B cell (primary cell): ENCODE data around the gene C1orf116. TPM values are rescaled to one million over a fixed set of nuclear protein-coding genes. Genes with fewer than 3 reads are reported as not detected.

Source experiments
- ATAC-seq: fragments of 200-7000 bp; cut with Tn5 transposase; one replicate; pipeline ENCODE4 v1.10.0; 2021; ENCODE audit warnings: low read depth, mild to moderate bottlenecking, moderate number of reproducible peaks, moderate library complexity
- CTCF ChIA-PET: fragments of 350-600 bp; sonication (Branson Sonifier 250); formaldehyde crosslinking; loops from one replicate; lab custom pipeline; 2021; ENCODE audit warnings: antibody characterized with exemption, inconsistent platforms; lab: Charles Lee
- POLR2A ChIA-PET: fragments of 350-600 bp; sonication (Branson Sonifier 250); formaldehyde crosslinking; loops from one replicate; lab custom pipeline; 2021; ENCODE audit warnings: antibody characterized with exemption; lab: Charles Lee
- DNase-seq: peaks from one replicate; pipeline ENCODE4 v3.0.0; 2013
- H2AFZ ChIP-seq: 2 replicates; pipeline ENCODE4 v1.6.1; 2012; ENCODE audit warnings: mild to moderate bottlenecking, low read depth, low read length; ENCODE audit not compliant: insufficient read depth, poor library complexity, severe bottlenecking
- H3K27ac ChIP-seq, 2 donors: 1 replicate in 1 of 2; 2 replicates in 1 of 2; pipeline ENCODE4 v1.5.1; 2012 to 2013; ENCODE audit warnings: low read length in 2 of 2, mild to moderate bottlenecking in 2 of 2, moderate library complexity in 1 of 2
- H3K27me3 ChIP-seq, 4 experiments: fragments of 200-600 bp in 1 of 4; sonication (generic) in 1 of 4; replicated peaks in 1 of 4; 1 replicate in 2 of 4; 2 replicates in 2 of 4; pipeline versions ENCODE4 v1.6.1 to v1.7.0; 2013 to 2016; ENCODE audit warnings: low read length in 3 of 4, mild to moderate bottlenecking in 2 of 4, mixed read lengths in 1 of 4, moderate library complexity in 1 of 4; ENCODE audit not compliant: insufficient read depth in 4 of 4, control insufficient read depth in 3 of 4; ENCODE audit errors: control extremely low read depth in 1 of 4
- H3K36me3 ChIP-seq, 2 experiments: replicated peaks in 1 of 2; 1 replicate in 1 of 2; 2 replicates in 1 of 2; pipeline versions ENCODE4 v1.6.1 to v1.7.1; 2013; ENCODE audit warnings: low read length in 1 of 2; ENCODE audit not compliant: insufficient read depth in 2 of 2, control insufficient read depth in 1 of 2; ENCODE audit errors: control extremely low read depth in 1 of 2, extremely low read depth in 1 of 2
- H3K4me1 ChIP-seq, 2 donors: fragments of 200-600 bp in 1 of 2; sonication (generic) in 1 of 2; 1 replicate in 1 of 2; 2 replicates in 1 of 2; pipeline versions ENCODE4 v1.5.1 to v1.6.1; 2013 to 2017; ENCODE audit warnings: low read length in 2 of 2; ENCODE audit not compliant: control insufficient read depth in 2 of 2, insufficient read depth in 2 of 2
- H3K4me2 ChIP-seq: replicated peaks from 2 replicates; pipeline ENCODE3; 2012; ENCODE audit warnings: mild to moderate bottlenecking, low read depth, low read length; ENCODE audit not compliant: poor library complexity, severe bottlenecking
- H3K4me3 ChIP-seq, 5 experiments: fragments of 200-600 bp in 1 of 5; sonication (generic) in 1 of 5; 1 replicate in 3 of 5; 2 replicates in 2 of 5; pipeline versions ENCODE4 v1.5.1 to v1.7.0; 2011 to 2016; ENCODE audit warnings: low read length in 4 of 5, mild to moderate bottlenecking in 4 of 5, low read depth in 2 of 5, control low read depth in 1 of 5, moderate library complexity in 1 of 5; ENCODE audit not compliant: insufficient read depth in 1 of 5; ENCODE audit errors: control extremely low read depth in 1 of 5, extremely low read depth in 1 of 5
- H3K79me2 ChIP-seq: fragments of 200-600 bp; sonication (generic); one replicate; pipeline ENCODE4 v1.6.0; 2016; ENCODE audit warnings: low read length; ENCODE audit not compliant: control insufficient read depth, insufficient read depth
- H3K9ac ChIP-seq: fragments of 200-600 bp; sonication (generic); 2 replicates; pipeline ENCODE4 v1.6.1; 2017; ENCODE audit warnings: mild to moderate bottlenecking, low read length, moderate library complexity
- H3K9me3 ChIP-seq, 3 donors: one replicate each; pipeline versions ENCODE4 v1.6.1 to v1.7.1; 2013; ENCODE audit warnings: low read length in 2 of 3; ENCODE audit not compliant: control insufficient read depth in 2 of 3, insufficient read depth in 1 of 3; ENCODE audit errors: control extremely low read depth in 1 of 3
- H4K20me1 ChIP-seq: 2 replicates; pipeline ENCODE4 v1.6.0; 2012; ENCODE audit warnings: mild to moderate bottlenecking, low read length; ENCODE audit not compliant: insufficient read depth, control insufficient read depth, poor library complexity, severe bottlenecking
- H3K27ac Mint-ChIP-seq: one replicate; pipeline ENCODE4 v1.8.0; 2021; ENCODE audit warnings: mixed read lengths
- H3K27me3 Mint-ChIP-seq: one replicate; pipeline ENCODE4 v1.8.0; 2021; ENCODE audit warnings: mixed read lengths
- H3K4me1 Mint-ChIP-seq: one replicate; pipeline ENCODE4 v1.8.0; 2021; ENCODE audit warnings: mixed read lengths
- H3K4me3 Mint-ChIP-seq: one replicate; pipeline ENCODE4 v1.8.0; 2021; ENCODE audit warnings: mixed read lengths
- H3K9me3 Mint-ChIP-seq: one replicate; pipeline ENCODE4 v1.8.0; 2022; ENCODE audit warnings: mixed read lengths; ENCODE audit not compliant: insufficient read depth
- EZH2 ChIP-seq: IDR thresholded peaks from 2 replicates; pipeline ENCODE4 v1.6.1; 2012; ENCODE audit warnings: borderline replicate concordance, low read depth, mild to moderate bottlenecking, moderate library complexity, low read length; ENCODE audit not compliant: insufficient read depth, poor library complexity, severe bottlenecking
- WGBS: methylation state at CpG from one replicate; pipeline ENCODE4 v1.1.5; 2013; ENCODE audit warnings: missing lambda C conversion rate; ENCODE audit not compliant: insufficient coverage; 5-methylcytosine and 5-hydroxymethylcytosine counted together
- intact Hi-C: fragments of 100-400 bp; cut with micrococcal nuclease; formaldehyde crosslinking; loops from one replicate; pipeline ENCODE4 v1.10.0; 2022
- polyA plus RNA-seq: library from polyadenylated mRNA; depleted of rRNA; stranded (reverse); fragments of >200 nt; gene quantifications from 2 replicates; pipeline ENCODE4 v1.2.3, GENCODE V29; 2012
- total RNA-seq, 2 donors: library from RNA; stranded (reverse); fragments of 120-200 nt in 1 of 2; gene quantifications; 1 replicate in 1 of 2; 2 replicates in 1 of 2; pipeline versions ENCODE4 v1.2.3 to v1.2.4, GENCODE V29; 2013 to 2022
- TF ChIP-seq, protein P1 (sequence below): fragments of 200-600 bp; IDR thresholded peaks from one replicate; pipeline ENCODE4 v1.8.0; 2022; ENCODE audit warnings: antibody characterized with exemption, mild to moderate bottlenecking

The C1orf116 gene
- total and polyA plus RNA-seq, 2 donors (not counting 1 experiment from before 2014, with no cell fraction given), result 0.09 TPM; not detected in 1

DNA sequence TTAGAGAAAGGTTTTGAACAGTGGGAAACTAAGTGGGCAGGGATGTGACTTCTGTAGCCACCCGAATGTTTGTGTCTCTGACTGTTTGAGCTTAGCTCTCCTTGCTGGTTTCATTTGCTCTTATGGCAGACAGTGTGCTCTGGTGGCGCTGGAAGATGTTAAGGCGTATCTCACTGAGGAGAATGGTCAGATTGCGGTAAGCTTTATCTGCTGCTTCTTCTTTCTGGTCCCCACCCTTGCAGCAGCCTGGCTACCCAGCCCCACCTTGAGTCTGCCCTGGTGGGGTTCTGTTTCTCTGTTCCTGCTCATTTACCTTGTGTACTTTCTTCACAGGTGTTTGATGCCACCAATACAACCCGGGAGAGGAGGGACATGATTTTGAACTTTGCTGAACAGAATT is 30.5 kb upstream of the C1orf116 start:
- ChIA-PET CTCF (no interaction called here), POLR2A (no interaction called here)
- Mint-ChIP-seq H3K9me3 (no peaks in the 10 kb centered on the region), H3K27ac (no peak overlapping the region), H3K4me1 (no peaks in the 10 kb centered on the region), H3K4me3 (no peak overlapping the region), H3K27me3 (no peaks in the 10 kb centered on the region)
- Histone ChIP-seq H3K79me2 (no peaks in the 10 kb centered on the region), H3K36me3 (peaks cover 17 to 62% of the 10 kb centered on the region in 2 experiments), H3K27me3 (no peaks in the 10 kb centered on the region), H3K9me3 (no peaks in the 10 kb centered on the region), H2AFZ (no peak overlapping the region), H3K4me2 (no peak overlapping the region), H3K4me1 (no peaks in the 10 kb centered on the region), H4K20me1 (no peaks in the 10 kb centered on the region), H3K4me3 (no peak overlapping the region), H3K27ac (no peak overlapping the region), H3K9ac (no peak overlapping the region)
- no peak for ATAC-seq
- TF ChIP-seq, protein P1, sequence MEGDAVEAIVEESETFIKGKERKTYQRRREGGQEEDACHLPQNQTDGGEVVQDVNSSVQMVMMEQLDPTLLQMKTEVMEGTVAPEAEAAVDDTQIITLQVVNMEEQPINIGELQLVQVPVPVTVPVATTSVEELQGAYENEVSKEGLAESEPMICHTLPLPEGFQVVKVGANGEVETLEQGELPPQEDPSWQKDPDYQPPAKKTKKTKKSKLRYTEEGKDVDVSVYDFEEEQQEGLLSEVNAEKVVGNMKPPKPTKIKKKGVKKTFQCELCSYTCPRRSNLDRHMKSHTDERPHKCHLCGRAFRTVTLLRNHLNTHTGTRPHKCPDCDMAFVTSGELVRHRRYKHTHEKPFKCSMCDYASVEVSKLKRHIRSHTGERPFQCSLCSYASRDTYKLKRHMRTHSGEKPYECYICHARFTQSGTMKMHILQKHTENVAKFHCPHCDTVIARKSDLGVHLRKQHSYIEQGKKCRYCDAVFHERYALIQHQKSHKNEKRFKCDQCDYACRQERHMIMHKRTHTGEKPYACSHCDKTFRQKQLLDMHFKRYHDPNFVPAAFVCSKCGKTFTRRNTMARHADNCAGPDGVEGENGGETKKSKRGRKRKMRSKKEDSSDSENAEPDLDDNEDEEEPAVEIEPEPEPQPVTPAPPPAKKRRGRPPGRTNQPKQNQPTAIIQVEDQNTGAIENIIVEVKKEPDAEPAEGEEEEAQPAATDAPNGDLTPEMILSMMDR, result no peak
- no peak for TF ChIP-seq EZH2
- DNase-seq, result no peak
- WGBS, result 98% methylated on average over 4 of the region's 5 CpGs
- intact Hi-C loops, result no loop called here

DNA sequence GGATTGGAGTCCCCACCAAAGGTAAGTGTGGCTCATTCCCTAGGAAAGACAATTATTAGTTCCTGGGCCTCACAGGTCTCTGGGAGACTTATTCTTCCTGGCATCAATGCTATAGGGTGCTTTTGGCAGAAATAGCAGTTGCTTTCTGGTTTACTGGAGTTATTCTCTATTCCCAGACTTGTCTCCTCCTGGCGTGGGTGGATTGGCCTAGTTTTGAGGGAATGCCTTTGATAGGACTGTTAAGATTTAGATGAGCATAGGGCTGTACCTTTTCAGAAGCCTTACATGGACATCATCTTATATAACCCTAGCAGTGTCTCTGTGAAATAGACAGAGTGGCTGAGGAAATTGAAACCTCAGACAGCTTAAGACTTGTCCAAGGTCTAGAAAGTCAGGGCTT is 29.5 kb upstream of the C1orf116 start:
- POLR2A ChIA-PET, result interaction anchor here (1.1 kb wide), 1 partner anchor 9 kb away, joined by 3 read pairs; the partner anchor contains the start of gene PFKFB2
- no peaks in the 10 kb centered on the region for H3K27me3 Mint-ChIP-seq
- H3K4me3 Mint-ChIP-seq, result no peak overlapping the region

More for the DNA sequence above, 29.5 kb upstream of the C1orf116 start:
- WGBS, result no CpG with 5 or more reads among the region's 1 CpG
- Histone ChIP-seq H3K4me1 (no peaks in the 10 kb centered on the region), H4K20me1 (no peaks in the 10 kb centered on the region), H3K4me3 (no peak overlapping the region), H2AFZ (no peak overlapping the region), H3K9ac (no peak overlapping the region), H3K27ac (no peak overlapping the region), H3K36me3 (peaks cover 14 to 53% of the 10 kb centered on the region in 2 experiments), H3K79me2 (no peaks in the 10 kb centered on the region), H3K4me2 (no peak overlapping the region), H3K9me3 (no peaks in the 10 kb centered on the region), H3K27me3 (no peaks in the 10 kb centered on the region)
- intact Hi-C loops, result no loop called here
- no peak for DNase-seq
- Mint-ChIP-seq H3K9me3 (no peaks in the 10 kb centered on the region), H3K27ac (no peak overlapping the region), H3K4me1 (no peaks in the 10 kb centered on the region)
- no peak for ATAC-seq
- TF ChIP-seq EZH2, result no peak
- TF ChIP-seq, protein P1, result no peak
- CTCF ChIA-PET, result no interaction called here
